GM18870 (cell line): Measurements from ENCODE around the gene NFE2L1.
"Not testable (repeated sequence)": the region's sequence is repeated elsewhere in the genome, so short reads cannot be mapped to it uniquely, and the experiment has no call there.

ENCODE experiments used
- ATAC-seq: cut with Tn5 transposase; IDR thresholded peaks from one replicate; pipeline ENCODE4 v1.9.1; 2021; ENCODE audit warnings: moderate library complexity; ENCODE audit not compliant: unreplicated experiment

The NFE2L1 gene

DNA sequence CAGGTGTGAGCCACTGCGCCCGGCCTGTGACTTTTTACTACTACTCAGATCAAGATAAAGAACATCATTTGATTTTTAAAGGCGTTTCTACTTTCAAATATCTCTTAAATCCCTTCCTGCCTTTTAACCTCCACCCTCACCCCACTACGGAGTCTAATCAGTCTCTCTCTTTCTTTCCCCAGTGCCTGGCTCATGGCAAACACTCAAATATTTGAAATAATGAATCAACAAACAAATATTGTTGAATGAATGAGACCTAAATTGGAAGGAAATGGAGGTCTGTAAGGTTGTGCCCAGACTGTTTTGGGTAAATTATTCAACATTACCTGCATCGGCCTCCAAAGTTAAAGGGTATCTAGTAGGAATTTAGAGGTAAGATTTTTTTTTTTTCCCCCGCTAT is 25.3 kb upstream of the NFE2L1 start:
- no peak for ATAC-seq

- no peak for ATAC-seq
These were observed 24.6 kb upstream of the NFE2L1 start for GRCh38 chr17:48023400-48024148.

DNA sequence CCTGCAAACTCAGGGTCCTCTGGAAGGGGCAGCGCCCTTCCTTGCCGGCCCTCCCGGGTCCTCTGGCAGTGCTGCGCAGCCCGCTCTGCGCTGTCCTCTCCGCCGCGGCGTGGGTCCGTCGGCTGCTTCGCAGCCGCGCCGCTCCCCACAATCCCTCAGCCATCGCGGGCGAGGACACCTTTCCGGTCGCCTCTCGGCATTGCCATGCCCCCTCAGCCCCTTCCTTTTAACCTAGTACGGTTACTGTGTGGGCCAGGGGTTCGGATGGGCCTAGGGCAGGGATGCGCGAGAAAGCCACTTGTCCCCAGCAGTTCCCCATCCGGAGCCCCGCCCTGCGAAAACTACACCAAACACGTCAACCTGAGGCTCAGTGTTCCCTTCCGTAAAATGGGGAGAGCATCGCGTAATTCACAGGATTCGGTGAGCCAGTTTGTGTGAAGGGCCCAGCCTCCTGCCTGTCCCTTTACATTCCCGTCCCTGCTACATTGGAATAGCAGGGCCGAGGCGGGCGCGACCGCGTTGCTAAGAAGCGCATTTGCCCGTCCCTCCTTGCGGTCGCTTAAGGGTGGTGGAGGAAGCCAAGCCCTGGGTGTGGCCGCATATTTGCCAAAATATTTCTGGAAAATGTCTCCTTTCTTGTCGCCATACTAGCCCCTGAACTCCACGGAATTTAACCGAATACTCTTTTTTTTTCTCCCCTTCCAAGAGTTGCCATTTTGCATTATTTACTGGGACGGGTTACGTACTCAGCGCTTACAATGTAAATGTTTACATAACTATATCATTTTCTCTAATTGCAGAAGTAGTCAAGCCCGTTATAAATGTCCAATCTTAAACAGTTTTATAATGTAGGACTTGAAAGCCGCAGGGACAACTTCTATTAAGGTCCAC is 23.8 kb upstream of the NFE2L1 start:
- ATAC-seq: peak; percentile 4

DNA sequence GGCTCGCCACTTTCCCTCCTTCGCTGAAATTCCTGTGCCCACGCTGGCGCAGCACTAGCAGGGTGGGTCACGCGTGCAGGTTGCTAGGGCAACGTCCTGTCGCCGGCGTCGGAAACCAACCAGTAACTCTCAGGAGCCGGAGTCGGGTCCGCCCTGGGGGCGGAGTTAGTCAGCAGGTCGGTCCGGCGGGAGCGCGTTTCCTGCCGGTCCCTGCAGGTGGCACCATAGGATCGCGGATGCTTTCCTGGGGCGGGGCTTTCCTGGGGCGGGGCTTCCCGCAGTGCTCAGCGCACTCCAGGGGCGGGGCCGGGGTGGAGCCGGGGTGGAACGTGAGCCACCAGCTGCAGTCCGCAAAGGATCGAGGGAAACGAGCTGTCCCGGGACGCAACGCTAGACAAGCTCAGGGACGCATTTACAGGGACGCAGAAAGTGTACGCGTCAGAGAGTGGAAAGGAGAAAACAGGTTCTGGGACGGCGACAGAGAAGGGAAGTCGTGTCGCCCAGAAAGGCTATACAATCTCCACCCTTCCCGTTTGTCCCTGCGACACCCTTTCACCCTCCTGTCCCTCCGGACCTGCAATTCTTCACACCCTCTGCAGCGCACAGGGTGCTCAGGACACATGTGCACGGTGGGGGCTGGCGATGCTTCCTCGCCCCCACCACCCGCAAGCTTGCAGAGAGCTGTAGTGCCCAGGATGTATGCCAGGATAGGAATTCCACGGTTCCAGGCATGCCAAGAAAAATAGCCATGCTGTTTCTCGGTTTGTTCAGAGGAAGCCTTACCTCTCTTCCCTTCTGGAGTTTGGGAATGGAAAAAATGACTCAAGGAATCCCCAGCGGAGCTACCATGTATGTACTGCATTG is 22.9 kb upstream of the NFE2L1 start:
- peak; percentile 65 for ATAC-seq

GRCh38 chr17:48025904-48026501 is 22.2 kb upstream of the NFE2L1 start:
- ATAC-seq: no peak

- peak; percentile 36 for ATAC-seq
These were observed 21.4 kb upstream of the NFE2L1 start for GRCh38 chr17:48026502-48027321.

GRCh38 chr17:48027322-48027981 is 20.7 kb upstream of the NFE2L1 start:
- ATAC-seq: no peak

GRCh38 chr17:48028736-48029135 is 19.4 kb upstream of the NFE2L1 start:
- ATAC-seq: no peak

DNA sequence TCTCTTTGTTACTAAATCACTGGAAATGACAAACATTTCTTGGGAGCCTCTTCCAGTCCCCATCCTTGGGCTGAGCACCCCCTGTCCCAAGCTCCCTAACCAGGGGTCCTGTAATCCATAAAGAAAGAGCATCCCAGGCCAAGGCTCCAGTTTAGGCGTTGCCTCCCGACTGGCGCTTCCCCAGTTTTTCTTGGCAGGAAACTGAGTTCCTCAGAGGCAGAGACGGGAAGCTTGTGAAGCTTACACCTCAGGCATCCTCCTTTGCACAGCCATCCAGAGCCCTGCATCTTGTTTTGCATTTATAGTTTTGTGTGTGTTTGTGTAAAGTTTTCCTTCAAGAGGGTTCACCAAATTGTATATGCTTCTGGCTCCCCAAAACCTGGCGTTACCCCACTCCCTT is 17.6 kb upstream of the NFE2L1 start:
- ATAC-seq: no peak

DNA sequence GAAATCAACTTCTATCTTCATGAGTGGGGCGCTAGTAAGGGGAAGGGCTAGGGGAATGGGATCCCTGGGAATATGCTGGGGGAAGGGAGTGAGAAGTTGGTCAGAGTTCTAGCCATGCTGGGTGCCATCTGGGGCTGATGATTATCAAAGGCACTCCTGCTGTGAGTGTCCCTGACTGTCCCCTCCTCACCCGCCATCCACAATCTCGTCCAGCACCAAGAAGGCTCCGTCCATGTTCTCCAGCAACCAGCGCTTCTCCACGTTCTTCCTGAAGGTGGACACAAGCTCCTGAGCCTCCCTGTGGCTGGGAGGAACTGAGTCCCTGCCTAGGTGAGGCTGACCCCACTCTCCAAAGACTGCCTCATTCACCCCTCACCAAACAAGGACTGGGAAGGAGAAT is 16.2 kb upstream of the NFE2L1 start:
- no peak for ATAC-seq

DNA sequence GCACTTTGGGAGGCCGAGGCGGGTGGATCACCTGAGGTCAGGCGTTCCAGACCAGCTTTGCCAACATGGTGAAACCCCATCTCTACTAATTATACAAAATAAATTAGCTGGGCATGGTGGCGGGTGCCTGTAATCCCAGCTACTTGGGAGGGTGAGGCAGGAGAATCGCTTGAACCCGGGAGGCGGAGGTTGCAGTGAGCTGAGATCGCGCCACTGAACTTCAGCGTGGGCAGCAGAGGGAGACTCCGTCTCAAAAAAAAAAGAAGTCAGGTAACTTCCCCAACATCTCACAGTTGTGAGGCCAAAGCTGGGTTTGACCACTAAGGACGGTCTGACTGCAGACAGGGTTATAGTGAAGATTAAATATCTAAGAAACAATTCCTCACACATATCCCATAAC is 13.4 kb upstream of the NFE2L1 start:
- not testable (repeated sequence) for ATAC-seq

DNA sequence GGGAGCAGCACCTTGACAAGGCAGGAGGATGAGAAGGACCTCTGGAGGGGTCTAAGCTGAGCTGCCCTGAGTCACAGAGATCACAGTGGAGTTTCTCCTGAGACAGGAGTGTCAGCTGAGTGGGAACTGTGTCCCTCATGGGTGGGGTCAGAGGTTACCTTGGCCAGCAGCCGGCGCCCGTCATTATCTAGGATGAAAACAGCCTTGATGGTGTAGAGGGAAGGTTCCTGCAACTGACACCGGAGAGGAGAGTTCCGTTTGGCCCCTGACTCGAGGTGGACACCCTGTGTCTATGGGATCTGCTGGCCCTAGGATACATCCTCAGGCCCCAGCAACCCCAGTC is 11.5 kb upstream of the NFE2L1 start:
- no peak for ATAC-seq

GRCh38 chr17:48037036-48037837 is 10.9 kb upstream of the NFE2L1 start, which contains the start of gene COPZ2:
TSS of gene COPZ2 (minus strand) at chr17:48037797. CDS start at chr17:48037777, 20 bp downstream.
- no peak for ATAC-seq

GRCh38 chr17:48037838-48038323 is 10.3 kb upstream of the NFE2L1 start:
- no peak for ATAC-seq

- no peak for ATAC-seq
These were observed 9.5 kb upstream of the NFE2L1 start for GRCh38 chr17:48038687-48039086.

GRCh38 chr17:48043176-48043575 is 5.0 kb upstream of the NFE2L1 start:
- ATAC-seq: no peak

DNA sequence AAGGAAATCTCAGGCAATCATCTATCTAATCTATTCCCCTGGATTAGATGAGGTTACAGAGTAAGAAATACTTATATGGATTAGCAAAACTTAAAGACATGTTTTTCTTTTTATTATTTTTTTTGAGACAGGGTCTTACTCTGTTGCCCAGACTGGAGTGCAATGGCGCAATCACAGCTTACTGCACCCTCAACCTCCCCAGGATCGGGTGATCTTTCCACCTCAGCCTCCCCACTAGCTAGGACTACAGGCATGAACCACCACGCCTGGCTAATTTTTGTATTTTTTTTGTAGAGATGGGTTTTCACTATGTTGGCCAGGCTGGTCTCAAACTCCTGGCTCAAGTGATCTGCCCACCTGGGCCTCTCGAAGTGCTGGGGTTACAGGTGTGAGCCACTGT is 3.3 kb upstream of the NFE2L1 start:
- ATAC-seq: no peak

DNA sequence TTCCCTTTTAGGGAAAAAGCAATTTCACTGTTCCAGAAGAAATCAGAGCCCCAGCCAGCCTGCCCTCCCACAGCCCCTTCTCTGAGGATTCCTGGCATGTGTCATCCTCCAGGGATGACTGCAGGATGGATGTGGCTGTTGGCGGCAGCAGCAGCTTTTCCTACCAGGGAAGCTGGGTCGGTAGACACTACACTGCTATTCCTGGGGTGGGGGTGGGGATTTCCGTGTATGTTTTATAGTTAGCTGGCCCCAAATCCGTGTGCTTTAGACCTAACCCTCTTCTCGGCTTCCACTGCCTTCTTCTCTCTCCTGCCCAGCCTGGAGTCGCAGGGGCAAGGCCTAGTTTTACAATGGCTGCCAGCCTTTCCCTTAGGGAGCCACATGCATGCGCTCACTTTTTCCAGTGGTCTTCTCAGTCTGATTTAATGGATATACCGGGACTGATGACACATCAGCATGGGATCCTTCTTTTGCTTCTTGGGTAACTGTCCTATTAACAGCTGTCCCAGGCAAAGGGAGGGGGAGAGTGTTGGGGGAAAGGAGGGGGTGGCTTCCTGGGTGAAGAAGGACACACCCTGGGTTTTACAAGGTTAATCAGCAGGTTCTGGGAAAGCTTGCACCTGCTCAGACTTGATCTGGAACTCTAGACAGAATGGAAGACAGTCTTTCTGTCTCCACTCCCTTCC is 2.7 kb upstream of the NFE2L1 start:
- no peak for ATAC-seq
